ENCODE results near the gene P2RY11. TPM values are rescaled to one million over a fixed set of nuclear protein-coding genes. Genes with fewer than 3 reads are reported as not detected.

The P2RY11 gene
- 30.8 to 33.6 TPM (median 31.2 TPM) in 3 replicates for total RNA-seq

- H3K36me3 Mint-ChIP-seq = peaks cover 21% of the 10 kb centered on the region
- peaks cover 10% of the 10 kb centered on the region for H3K4me1 Mint-ChIP-seq
- no peaks in the 10 kb centered on the region for H3K27me3 Mint-ChIP-seq (ENCODE audit: low read depth)
- DNase-seq (ENCODE audit: low spot score in 2 of 2, unreplicated experiment in 2 of 2) = no peak
- no peak for TF ChIP-seq CTCF (IDR thresholded peaks at IDR 0.05; ENCODE audit: unreplicated experiment)
- no peaks in the 10 kb centered on the region for H3K9me3 Mint-ChIP-seq
- H3K4me3 Mint-ChIP-seq = no peak within 1 kb of the TSS
- H3K27ac Mint-ChIP-seq = peak within 1 kb of the TSS; percentile 25
Measured at GRCh38 chr19:10111405-10111811, at the start of gene P2RY11. P2RY11 (plus strand) TSS chr19:10111693; CDS start chr19:10111722, 29 bp downstream.

GRCh38 chr19:10061717-10062310, 49.7 kb upstream of the P2RY11 start:
- Mint-ChIP-seq H3K4me3 (no peak overlapping the region), H3K27ac (no peak overlapping the region), H3K36me3 (no peaks in the 10 kb centered on the region), H3K27me3 (ENCODE audit: low read depth) (peaks cover 34% of the 10 kb centered on the region), H3K4me1 (no peaks in the 10 kb centered on the region), H3K9me3 (no peaks in the 10 kb centered on the region)
- TF ChIP-seq CTCF (IDR thresholded peaks at IDR 0.05; ENCODE audit: unreplicated experiment) = no peak
- no peak for DNase-seq (ENCODE audit: low spot score in 2 of 2, unreplicated experiment in 2 of 2)

- peaks cover 37% of the 10 kb centered on the region for H3K27me3 Mint-ChIP-seq (ENCODE audit: low read depth)
- H3K27ac Mint-ChIP-seq = no peak overlapping the region
- no peak overlapping the region for H3K4me3 Mint-ChIP-seq
- TF ChIP-seq CTCF (IDR thresholded peaks at IDR 0.05; ENCODE audit: unreplicated experiment) = no peak
- no peaks in the 10 kb centered on the region for H3K9me3 Mint-ChIP-seq
- H3K4me1 Mint-ChIP-seq = no peaks in the 10 kb centered on the region
- DNase-seq (ENCODE audit: low spot score in 2 of 2, unreplicated experiment in 2 of 2) = no peak
- H3K36me3 Mint-ChIP-seq = no peaks in the 10 kb centered on the region
Measured at GRCh38 chr19:10068205-10068604, 43.3 kb upstream of the P2RY11 start.

- no peaks in the 10 kb centered on the region for H3K9me3 Mint-ChIP-seq
- no peak overlapping the region for H3K27ac Mint-ChIP-seq
- no peak for DNase-seq (ENCODE audit: low spot score in 2 of 2, unreplicated experiment in 2 of 2)
- TF ChIP-seq CTCF (IDR thresholded peaks at IDR 0.05; ENCODE audit: unreplicated experiment) = no peak
- peaks cover 31% of the 10 kb centered on the region for H3K27me3 Mint-ChIP-seq (ENCODE audit: low read depth)
- H3K4me1 Mint-ChIP-seq = no peaks in the 10 kb centered on the region
- H3K4me3 Mint-ChIP-seq = no peak overlapping the region
- H3K36me3 Mint-ChIP-seq = no peaks in the 10 kb centered on the region
Measured at GRCh38 chr19:10069046-10069445, 42.4 kb upstream of the P2RY11 start.

GRCh38 chr19:10070730-10071446, 40.6 kb upstream of the P2RY11 start:
- no peak overlapping the region for H3K4me3 Mint-ChIP-seq
- H3K27ac Mint-ChIP-seq = no peak overlapping the region
- TF ChIP-seq CTCF (IDR thresholded peaks at IDR 0.05; ENCODE audit: unreplicated experiment) = no peak
- no peaks in the 10 kb centered on the region for H3K9me3 Mint-ChIP-seq
- H3K27me3 Mint-ChIP-seq (ENCODE audit: low read depth) = peaks cover 33% of the 10 kb centered on the region
- no peaks in the 10 kb centered on the region for H3K36me3 Mint-ChIP-seq
- no peaks in the 10 kb centered on the region for H3K4me1 Mint-ChIP-seq
- no peak for DNase-seq (ENCODE audit: low spot score in 2 of 2, unreplicated experiment in 2 of 2)
